IMR-90 (cell line): ENCODE measurements around the gene CIDEA. TPM values are rescaled to one million over a fixed set of nuclear protein-coding genes. Genes with fewer than 3 reads are reported as not detected.

ENCODE experiments used
- ATAC-seq: fragments of 200-7000 bp; cut with Tn5 transposase; 2 replicates; pipeline ENCODE4 v1.9.1; 2020; ENCODE audit warnings: low read depth, mild to moderate bottlenecking, moderate library complexity
- BruUV-seq: library from RNA; stranded (reverse); fragments of 400-500 nt; replicated peaks from 2 replicates; lab custom pipeline; 2021; lab: Mats Ljungman, UMichigan
- CTCF ChIA-PET: fragments of 300-600 bp; formaldehyde crosslinking; extraction: SDS; loops from one replicate; lab custom pipeline; 2021; ENCODE audit warnings: antibody characterized with exemption; lab: Yijun Ruan, JAX
- POLR2A ChIA-PET: fragments of 300-600 bp; sonication (Branson Sonifier 250); formaldehyde crosslinking; loops from one replicate; lab custom pipeline; 2022; ENCODE audit warnings: antibody characterized with exemption; ENCODE audit not compliant: unreplicated experiment; lab: Charles Lee
- DNase-seq: peaks from one replicate; pipeline ENCODE4 v3.0.0; 2013
- H2AFZ ChIP-seq: replicated peaks from 2 replicates; pipeline ENCODE3; 2013; ENCODE audit warnings: low read length, mild to moderate bottlenecking; ENCODE audit not compliant: poor library complexity
- H2AK5ac ChIP-seq: 2 replicates; pipeline ENCODE4 v1.6.1; 2013; ENCODE audit warnings: low read depth, low read length, inconsistent platforms
- H2AK9ac ChIP-seq: replicated peaks from 2 replicates; pipeline ENCODE3; 2013; ENCODE audit warnings: mild to moderate bottlenecking, low read depth, low read length, moderate library complexity; ENCODE audit not compliant: poor library complexity
- H2BK120ac ChIP-seq: 2 replicates; pipeline ENCODE4 v1.6.1; 2013; ENCODE audit warnings: low read depth, low read length, inconsistent platforms
- H2BK15ac ChIP-seq: 3 replicates; pipeline ENCODE4 v1.6.1; 2013; ENCODE audit warnings: low read depth, low read length, inconsistent platforms
- H2BK20ac ChIP-seq: 2 replicates; pipeline ENCODE4 v1.6.1; 2013; ENCODE audit warnings: low read depth, mild to moderate bottlenecking, inconsistent platforms, low read length, moderate library complexity
- H2BK5ac ChIP-seq: 2 replicates; pipeline ENCODE4 v1.6.1; 2013; ENCODE audit warnings: mild to moderate bottlenecking, low read depth, low read length, inconsistent platforms; ENCODE audit not compliant: poor library complexity, severe bottlenecking
- H3K14ac ChIP-seq: replicated peaks from 2 replicates; pipeline ENCODE4 v1.6.1; 2013; ENCODE audit warnings: low read depth, low read length, inconsistent platforms
- H3K18ac ChIP-seq: 2 replicates; pipeline ENCODE4 v1.6.1; 2013; ENCODE audit warnings: low read depth, low read length, control low read depth
- H3K23ac ChIP-seq: 2 replicates; pipeline ENCODE4 v1.6.1; 2013; ENCODE audit warnings: low read depth, low read length, inconsistent platforms
- H3K27ac ChIP-seq: 2 replicates; pipeline ENCODE4 v1.5.1; 2013; ENCODE audit warnings: mild to moderate bottlenecking, control low read depth, low read length; ENCODE audit not compliant: insufficient read depth
- H3K27me3 ChIP-seq: 2 replicates; pipeline ENCODE4 v1.6.1; 2013; ENCODE audit warnings: low read length; ENCODE audit not compliant: control insufficient read depth, insufficient read depth
- H3K36me3 ChIP-seq: 2 replicates; pipeline ENCODE4 v1.6.1; 2013; ENCODE audit warnings: low read length, mixed read lengths; ENCODE audit not compliant: control insufficient read depth, insufficient read depth
- H3K4ac ChIP-seq: 2 replicates; pipeline ENCODE4 v1.6.1; 2013; ENCODE audit warnings: low read depth, low read length, inconsistent platforms
- H3K4me1 ChIP-seq: 2 replicates; pipeline ENCODE4 v1.6.1; 2013; ENCODE audit warnings: low read length, mixed read lengths; ENCODE audit not compliant: control insufficient read depth, insufficient read depth
- H3K4me2 ChIP-seq: 2 replicates; pipeline ENCODE4 v1.6.1; 2013; ENCODE audit warnings: low read depth, mild to moderate bottlenecking, control low read depth, low read length, moderate library complexity
- H3K4me3 ChIP-seq: 2 replicates; pipeline ENCODE4 v1.5.1; 2013; ENCODE audit warnings: low read depth, mild to moderate bottlenecking, control low read depth, low read length, moderate library complexity; ENCODE audit not compliant: insufficient read depth
- H3K56ac ChIP-seq: 2 replicates; pipeline ENCODE4 v1.6.1; 2013; ENCODE audit warnings: low read length, inconsistent platforms; ENCODE audit not compliant: insufficient read depth; ENCODE audit errors: extremely low read depth
- H3K79me1 ChIP-seq, 2 experiments: 2 replicates each; pipeline ENCODE4 v1.6.1; 2013; ENCODE audit warnings: low read length in 2 of 2, inconsistent platforms in 1 of 2, low read depth in 1 of 2
- H3K9ac ChIP-seq: 2 replicates; pipeline ENCODE4 v1.6.1; 2013; ENCODE audit warnings: low read depth, low read length, control low read depth
- H3K9me1 ChIP-seq: 2 replicates; pipeline ENCODE4 v1.6.1; 2013; ENCODE audit warnings: low read length, inconsistent platforms; ENCODE audit not compliant: insufficient read depth
- H3K9me3 ChIP-seq: 2 replicates; pipeline ENCODE4 v1.6.1; 2013; ENCODE audit warnings: low read length; ENCODE audit not compliant: control insufficient read depth, insufficient read depth
- H4K20me1 ChIP-seq: 2 replicates; pipeline ENCODE4 v1.6.1; 2013; ENCODE audit warnings: low read length, inconsistent platforms; ENCODE audit not compliant: insufficient read depth
- H4K5ac ChIP-seq: 2 replicates; pipeline ENCODE4 v1.6.1; 2013; ENCODE audit warnings: mild to moderate bottlenecking, low read depth, low read length, control low read depth
- H4K8ac ChIP-seq, 2 experiments: 2 replicates each; pipeline ENCODE4 v1.6.1; 2013; ENCODE audit warnings: low read depth in 2 of 2, low read length in 2 of 2, control low read depth in 1 of 2, inconsistent platforms in 1 of 2
- H4K91ac ChIP-seq: 2 replicates; pipeline ENCODE4 v1.6.1; 2013; ENCODE audit warnings: low read depth, low read length, inconsistent platforms; ENCODE audit not compliant: insufficient read depth
- CEBPB ChIP-seq: IDR thresholded peaks from 2 replicates; pipeline ENCODE4 v1.6.1; 2012; ENCODE audit warnings: low read depth, low read length, improper control_type of control experiment
- CHD1 ChIP-seq: IDR thresholded peaks from 2 replicates; pipeline ENCODE4 v1.6.1; 2012; ENCODE audit warnings: low read depth, low read length, improper control_type of control experiment
- ELK1 ChIP-seq: fragments of 150-350 bp; IDR thresholded peaks from 2 replicates; pipeline ENCODE4 v1.6.1; 2016; ENCODE audit warnings: low read depth, mild to moderate bottlenecking, low read length, moderate library complexity, borderline replicate concordance
- FOS ChIP-seq: fragments of 150-350 bp; IDR thresholded peaks from 2 replicates; pipeline ENCODE4 v1.6.1; 2016; ENCODE audit warnings: low read depth, low read length
- MXI1 ChIP-seq: IDR thresholded peaks from 2 replicates; pipeline ENCODE4 v1.6.1; 2012; ENCODE audit warnings: low read depth, mild to moderate bottlenecking, low read length, moderate library complexity, borderline replicate concordance
- NFE2L2 ChIP-seq: fragments of 150-350 bp; IDR thresholded peaks from 2 replicates; pipeline ENCODE4 v1.6.1; 2016; ENCODE audit warnings: low read depth, mild to moderate bottlenecking, low read length
- POLR2A ChIP-seq: IDR thresholded peaks from 2 replicates; pipeline ENCODE4 v1.6.1; 2012; ENCODE audit warnings: mild to moderate bottlenecking, low read depth, low read length
- RAD21 ChIP-seq: IDR thresholded peaks from 2 replicates; pipeline ENCODE4 v1.6.1; 2012; ENCODE audit warnings: low read length, improper control_type of control experiment
- RCOR1 ChIP-seq: IDR thresholded peaks from 2 replicates; pipeline ENCODE4 v1.6.1; 2012; ENCODE audit warnings: mild to moderate bottlenecking, low read length, improper control_type of control experiment; ENCODE audit not compliant: insufficient replicate concordance
- RFX5 ChIP-seq: IDR thresholded peaks from 2 replicates; pipeline ENCODE4 v1.8.0; 2012; ENCODE audit warnings: low read depth, mild to moderate bottlenecking, low read length, moderate library complexity
- WGBS, 2 experiments: methylation state at CpG; one replicate each; pipeline versions ENCODE4 v1.1.5 to v1.1.7; 2013; ENCODE audit warnings: missing lambda C conversion rate in 2 of 2; ENCODE audit not compliant: insufficient read length in 1 of 2; ENCODE audit errors: extremely low coverage in 2 of 2; 5-methylcytosine and 5-hydroxymethylcytosine counted together
- dilution Hi-C: fragments of 300-500 bp; cut with HindIII; formaldehyde crosslinking; loops from one replicate; pipeline ENCODE4 v1.14.3; 2018; ENCODE audit warnings: low sequenced_read_pairs; ENCODE audit not compliant: unreplicated experiment
- in situ Hi-C: fragments of 300-500 bp; cut with MboI; formaldehyde crosslinking; loops from 3 replicates; pipeline ENCODE4 v1.14.3; 2019; ENCODE audit warnings: low sequenced_read_pairs, inconsistent platforms, mixed read lengths
- intact Hi-C: fragments of 100-400 bp; cut with micrococcal nuclease; formaldehyde crosslinking; loops from 2 replicates; pipeline ENCODE4 v1.10.0; 2022
- polyA plus RNA-seq, 3 experiments: library from polyadenylated mRNA; depleted of rRNA; stranded (reverse); fragments of >200 nt; gene quantifications; 2 replicates each; pipeline ENCODE4 v1.2.3, GENCODE V29; 2012; ENCODE audit warnings: low replicate concordance in 1 of 3
- total RNA-seq: library from RNA; depleted of rRNA; stranded (reverse); fragments of >200 nt; gene quantifications from 2 replicates; pipeline ENCODE4 v1.2.3, GENCODE V29; 2012
- TF ChIP-seq, protein P1 (sequence below): fragments of 150-350 bp; IDR thresholded peaks from 2 replicates; pipeline ENCODE4 v1.6.1; 2017; ENCODE audit warnings: mild to moderate bottlenecking, antibody characterized with exemption, low read length, low read depth

Gene CIDEA
- total and polyA plus RNA-seq, 2 of the 4 experiments (the other 2 are of a cell fraction): not detected

GRCh38 chr18:12252061-12252460 is 2.1 kb upstream of the CIDEA start:
- Histone ChIP-seq H2BK15ac (no peak overlapping the region), H3K27ac (no peak overlapping the region), H3K4me3 (no peak overlapping the region), H3K36me3 (no peaks in the 10 kb centered on the region), H4K20me1 (no peaks in the 10 kb centered on the region; the same call in 1 of the 2 replicates), H2AK9ac (no peak overlapping the region), H3K9me1 (peaks cover 10% of the 10 kb centered on the region; the same call in 1 of the 2 replicates), H4K91ac (no peak overlapping the region), H3K4ac (no peak overlapping the region), H3K27me3 (peaks cover 81% of the 10 kb centered on the region), H2BK5ac (no peak overlapping the region), H2BK120ac (no peak overlapping the region), H4K5ac (no peak overlapping the region), H3K9ac (no peak overlapping the region), H3K18ac (no peak overlapping the region), H2AK5ac (no peak overlapping the region), H3K4me2 (no peak overlapping the region), H3K79me1 (no peaks in the 10 kb centered on the region), H2BK20ac (no peak overlapping the region), H3K9me3 (no peaks in the 10 kb centered on the region; the same call in 1 of the 2 replicates), H3K14ac (no peak overlapping the region), H2AFZ (no peak overlapping the region), H3K4me1 (peaks cover 3% of the 10 kb centered on the region; the same call in 1 of the 2 replicates), H3K23ac (no peak overlapping the region), H4K8ac (no peak overlapping the region), H3K56ac (no peak overlapping the region)
- ChIA-PET POLR2A (no interaction called here), CTCF (no interaction called here)
- dilution Hi-C loops (no loop called here), in situ Hi-C loops (no loop called here), intact Hi-C loops (no loop called here)
- no peak for DNase-seq
- no peak for ATAC-seq
- TF ChIP-seq NFE2L2 (no peak), CEBPB (no peak), RCOR1 (no peak), ELK1 (no peak), MXI1 (no peak), RAD21 (no peak), POLR2A (no peak), RFX5 (no peak), CHD1 (no peak), FOS (no peak)
- TF ChIP-seq, protein P1, sequence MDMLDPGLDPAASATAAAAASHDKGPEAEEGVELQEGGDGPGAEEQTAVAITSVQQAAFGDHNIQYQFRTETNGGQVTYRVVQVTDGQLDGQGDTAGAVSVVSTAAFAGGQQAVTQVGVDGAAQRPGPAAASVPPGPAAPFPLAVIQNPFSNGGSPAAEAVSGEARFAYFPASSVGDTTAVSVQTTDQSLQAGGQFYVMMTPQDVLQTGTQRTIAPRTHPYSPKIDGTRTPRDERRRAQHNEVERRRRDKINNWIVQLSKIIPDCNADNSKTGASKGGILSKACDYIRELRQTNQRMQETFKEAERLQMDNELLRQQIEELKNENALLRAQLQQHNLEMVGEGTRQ: no peak
- no TSS peak for BruUV-seq
- 84% methylated on average over 5 of the region's 6 CpGs; no CpG with 5 or more reads in 1 of the 2 experiments for WGBS, 2 experiments
